ENCODE measurements around the gene ZC3H18.

Gene ZC3H18

DNA sequence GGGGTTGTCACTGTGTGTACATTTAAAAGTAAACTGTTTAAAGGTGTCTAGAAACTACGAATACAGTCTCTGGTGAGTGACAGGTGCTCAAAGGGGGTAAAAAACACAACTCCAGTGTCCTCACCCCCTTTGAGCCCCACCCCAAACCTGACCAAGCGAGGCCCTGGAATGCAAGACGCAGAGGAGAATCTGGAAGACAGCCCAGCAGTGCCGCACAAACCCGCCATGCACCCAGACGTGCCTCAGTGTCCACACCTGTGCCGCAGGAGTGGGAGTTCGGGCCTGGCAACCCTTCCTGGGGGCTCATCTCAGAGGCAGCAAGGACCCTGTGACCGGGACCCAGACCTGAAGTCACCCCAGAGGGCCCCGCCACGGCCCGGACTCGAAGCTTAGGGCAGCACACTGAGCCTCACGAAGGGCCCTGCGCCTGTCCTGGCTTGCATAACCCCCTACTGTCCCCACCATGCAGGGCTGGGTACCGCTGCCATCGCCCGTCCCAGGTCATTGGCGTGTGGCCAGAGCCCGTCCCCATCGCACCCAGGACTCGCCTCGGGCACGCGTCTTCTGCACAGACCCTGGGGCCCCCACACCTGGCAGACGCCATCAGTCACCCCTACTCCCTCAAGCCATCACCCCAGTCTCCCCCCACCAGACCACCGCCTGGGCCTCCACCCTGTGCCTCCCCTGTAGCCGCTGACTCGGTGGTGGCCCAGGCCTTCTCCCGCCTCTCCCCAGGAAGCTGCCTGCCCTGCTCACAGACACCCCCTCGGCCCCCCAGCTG is 33.0 kb upstream of the ZC3H18 start:
- Histone ChIP-seq H3K4me1 (ENCODE audit: control insufficient read depth, low read length) (peaks cover 17% of the 10 kb centered on the region), H3F3A (ENCODE audit: control insufficient read depth, insufficient read depth) (no peaks in the 10 kb centered on the region; the same call in 1 of the 2 replicates), H3K27ac (ENCODE audit: low read depth, low read length) (no peak overlapping the region), H3K4me2 (ENCODE audit: low read length) (no peak overlapping the region), H3K27me3 (ENCODE audit: control insufficient read depth, low read length) (no peaks in the 10 kb centered on the region), H3K4me3 (ENCODE audit: low read length) (no peak overlapping the region), H3K9me3 (ENCODE audit: control insufficient read depth, insufficient read depth, low read length) (peaks cover 2% of the 10 kb centered on the region; the same call in 1 of the 2 replicates), H3K36me3 (ENCODE audit: control insufficient read depth, low read length) (no peaks in the 10 kb centered on the region; the same call in 1 of the 2 replicates), H3K79me2 (ENCODE audit: control insufficient read depth, low read length) (peaks cover 10% of the 10 kb centered on the region), H3K9me2 (replicated peaks; ENCODE audit: control insufficient read depth, low read length) (no peaks in the 10 kb centered on the region), H4K20me1 (ENCODE audit: control insufficient read depth, insufficient read depth, low read depth, low read length) (no peaks in the 10 kb centered on the region)
- TF ChIP-seq, protein P1, sequence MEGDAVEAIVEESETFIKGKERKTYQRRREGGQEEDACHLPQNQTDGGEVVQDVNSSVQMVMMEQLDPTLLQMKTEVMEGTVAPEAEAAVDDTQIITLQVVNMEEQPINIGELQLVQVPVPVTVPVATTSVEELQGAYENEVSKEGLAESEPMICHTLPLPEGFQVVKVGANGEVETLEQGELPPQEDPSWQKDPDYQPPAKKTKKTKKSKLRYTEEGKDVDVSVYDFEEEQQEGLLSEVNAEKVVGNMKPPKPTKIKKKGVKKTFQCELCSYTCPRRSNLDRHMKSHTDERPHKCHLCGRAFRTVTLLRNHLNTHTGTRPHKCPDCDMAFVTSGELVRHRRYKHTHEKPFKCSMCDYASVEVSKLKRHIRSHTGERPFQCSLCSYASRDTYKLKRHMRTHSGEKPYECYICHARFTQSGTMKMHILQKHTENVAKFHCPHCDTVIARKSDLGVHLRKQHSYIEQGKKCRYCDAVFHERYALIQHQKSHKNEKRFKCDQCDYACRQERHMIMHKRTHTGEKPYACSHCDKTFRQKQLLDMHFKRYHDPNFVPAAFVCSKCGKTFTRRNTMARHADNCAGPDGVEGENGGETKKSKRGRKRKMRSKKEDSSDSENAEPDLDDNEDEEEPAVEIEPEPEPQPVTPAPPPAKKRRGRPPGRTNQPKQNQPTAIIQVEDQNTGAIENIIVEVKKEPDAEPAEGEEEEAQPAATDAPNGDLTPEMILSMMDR (IDR thresholded peaks at IDR 0.05; ENCODE audit: low read depth, low read length, poor library complexity, severe bottlenecking): no peak
- TF ChIP-seq EZH2phosphoT487 (IDR thresholded peaks at IDR 0.05; ENCODE audit: borderline replicate concordance, low read length): no peak

DNA sequence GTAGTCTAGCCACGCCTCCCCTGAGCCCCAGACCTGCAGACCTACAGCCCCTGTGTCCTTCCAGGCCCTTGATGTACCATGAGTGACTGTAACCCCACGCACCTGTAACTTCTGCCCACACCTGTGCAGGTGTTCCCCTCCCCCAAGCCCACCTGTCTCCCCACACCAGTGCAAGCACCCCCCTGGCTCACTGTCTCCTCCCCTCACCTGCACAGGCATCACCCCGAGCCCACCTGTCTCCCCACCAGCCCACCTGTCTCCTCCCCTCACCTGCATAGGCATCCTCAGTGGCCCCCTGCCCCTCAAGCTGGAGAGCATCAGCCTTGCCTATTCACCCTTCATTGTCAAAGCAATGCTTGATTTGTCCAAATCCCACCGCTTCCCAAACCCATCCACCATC is 32.3 kb upstream of the ZC3H18 start:
- peaks cover 9% of the 10 kb centered on the region for H3K9me3 ChIP-seq (ENCODE audit: control insufficient read depth, insufficient read depth, low read length)
- no peak overlapping the region for H3K27ac ChIP-seq (ENCODE audit: low read depth, low read length)
- H4K20me1 ChIP-seq (ENCODE audit: control insufficient read depth, insufficient read depth, low read depth, low read length): no peaks in the 10 kb centered on the region
- no peaks in the 10 kb centered on the region for H3K27me3 ChIP-seq (ENCODE audit: control insufficient read depth, low read length)
- no peaks in the 10 kb centered on the region for H3K9me2 ChIP-seq (replicated peaks; ENCODE audit: control insufficient read depth, low read length)
- no peaks in the 10 kb centered on the region; the same call in 1 of the 2 replicates for H3K36me3 ChIP-seq (ENCODE audit: control insufficient read depth, low read length)
- no peaks in the 10 kb centered on the region; the same call in 1 of the 2 replicates for H3F3A ChIP-seq (ENCODE audit: control insufficient read depth, insufficient read depth)
- peaks cover 10% of the 10 kb centered on the region for H3K79me2 ChIP-seq (ENCODE audit: control insufficient read depth, low read length)
- no peak overlapping the region for H3K4me2 ChIP-seq (ENCODE audit: low read length)
- peaks cover 17% of the 10 kb centered on the region for H3K4me1 ChIP-seq (ENCODE audit: control insufficient read depth, low read length)
- H3K4me3 ChIP-seq (ENCODE audit: low read length): no peak overlapping the region
- no peak for TF ChIP-seq EZH2phosphoT487 (IDR thresholded peaks at IDR 0.05; ENCODE audit: borderline replicate concordance, low read length)
- TF ChIP-seq, protein P1 (IDR thresholded peaks at IDR 0.05; ENCODE audit: low read depth, low read length, poor library complexity, severe bottlenecking): no peak

DNA sequence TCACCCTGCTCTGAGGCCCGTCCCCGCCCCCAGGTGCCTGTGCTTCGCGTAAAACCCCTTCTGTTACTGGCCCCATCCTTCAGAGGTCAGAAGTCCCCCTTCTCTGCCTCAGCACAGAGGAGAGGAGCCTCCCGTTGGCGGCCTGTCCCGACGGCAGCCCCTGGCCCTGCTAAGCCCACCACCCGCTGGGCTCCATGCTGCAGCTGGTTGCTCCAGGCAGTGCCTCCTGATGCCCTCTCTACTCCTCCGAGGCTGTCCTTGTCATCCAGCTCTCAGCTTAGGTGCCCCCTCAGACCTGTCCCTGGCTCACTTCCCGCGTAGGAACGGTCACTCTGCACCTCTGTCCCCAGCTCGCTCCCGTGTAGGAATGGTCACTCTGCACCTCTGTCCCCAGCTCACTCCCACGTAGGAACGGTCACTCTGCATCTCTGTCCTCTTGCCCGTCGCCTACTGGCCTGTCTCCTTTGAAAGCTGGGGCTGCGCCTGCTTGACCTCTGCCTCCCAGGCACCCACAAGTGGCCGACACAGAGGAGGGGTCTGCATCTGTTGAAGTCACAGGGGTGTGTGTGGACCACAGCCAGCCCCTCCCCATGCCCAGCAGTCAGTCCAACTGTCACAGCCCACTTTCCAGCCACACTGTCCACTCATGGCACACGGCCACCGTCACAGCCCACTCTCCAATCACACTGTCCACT is 31.7 kb upstream of the ZC3H18 start:
- H3K4me3 ChIP-seq (ENCODE audit: low read length): no peak overlapping the region
- H3K4me2 ChIP-seq (ENCODE audit: low read length): no peak overlapping the region

More for the DNA sequence above, 31.7 kb upstream of the ZC3H18 start:
- Histone ChIP-seq H3K9me3 (ENCODE audit: control insufficient read depth, insufficient read depth, low read length) (peaks cover 15% of the 10 kb centered on the region), H3K27ac (ENCODE audit: low read depth, low read length) (no peak overlapping the region), H4K20me1 (ENCODE audit: control insufficient read depth, insufficient read depth, low read depth, low read length) (no peaks in the 10 kb centered on the region), H3K27me3 (ENCODE audit: control insufficient read depth, low read length) (no peaks in the 10 kb centered on the region), H3K36me3 (ENCODE audit: control insufficient read depth, low read length) (no peaks in the 10 kb centered on the region; the same call in 1 of the 2 replicates), H3K79me2 (ENCODE audit: control insufficient read depth, low read length) (peaks cover 10% of the 10 kb centered on the region), H3F3A (ENCODE audit: control insufficient read depth, insufficient read depth) (no peaks in the 10 kb centered on the region; the same call in 1 of the 2 replicates), H3K9me2 (replicated peaks; ENCODE audit: control insufficient read depth, low read length) (no peaks in the 10 kb centered on the region), H3K4me1 (ENCODE audit: control insufficient read depth, low read length) (peaks cover 17% of the 10 kb centered on the region)
- no peak for TF ChIP-seq EZH2phosphoT487 (IDR thresholded peaks at IDR 0.05; ENCODE audit: borderline replicate concordance, low read length)
- TF ChIP-seq, protein P1 (IDR thresholded peaks at IDR 0.05; ENCODE audit: low read depth, low read length, poor library complexity, severe bottlenecking): no peak
